IPS DF 4.7 (cell line): ENCODE results near the gene CCDC107.
"Not testable (repeated sequence)": the region's sequence is repeated elsewhere in the genome, so short reads cannot be mapped to it uniquely, and the experiment has no call there.

ENCODE experiments used
- DNase-seq: peaks from one replicate; pipeline ENCODE4 v3.0.0-alpha.2; 2013; ENCODE audit warnings: low spot score; ENCODE audit errors: extremely low read depth

Gene CCDC107

DNA sequence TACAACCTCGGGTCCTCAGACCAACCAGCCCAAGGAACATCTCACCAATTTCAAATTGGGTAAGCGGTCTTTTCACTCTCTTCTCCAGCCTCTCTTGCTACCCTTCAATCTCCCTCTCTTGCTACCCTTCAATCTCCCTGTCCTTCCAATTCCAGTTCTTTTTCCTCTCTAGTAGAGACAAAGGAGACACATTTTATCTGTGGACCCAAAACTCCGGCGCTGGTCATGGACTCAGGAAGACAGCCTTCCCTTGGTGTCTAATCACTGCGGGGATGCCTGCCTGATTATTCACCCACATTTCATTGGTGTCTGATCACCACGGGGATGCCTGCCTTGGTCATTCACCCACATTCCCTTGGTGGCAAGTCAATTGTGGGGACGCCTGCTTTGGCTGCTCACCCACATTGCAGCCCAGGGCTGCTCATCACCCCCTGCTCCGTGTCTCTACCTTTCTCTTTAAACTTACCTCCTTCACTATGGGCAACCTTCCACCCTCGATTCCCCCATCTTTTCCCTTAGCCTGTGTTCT, 20.6 kb upstream of the CCDC107 start:
- not testable (repeated sequence) for DNase-seq

DNA sequence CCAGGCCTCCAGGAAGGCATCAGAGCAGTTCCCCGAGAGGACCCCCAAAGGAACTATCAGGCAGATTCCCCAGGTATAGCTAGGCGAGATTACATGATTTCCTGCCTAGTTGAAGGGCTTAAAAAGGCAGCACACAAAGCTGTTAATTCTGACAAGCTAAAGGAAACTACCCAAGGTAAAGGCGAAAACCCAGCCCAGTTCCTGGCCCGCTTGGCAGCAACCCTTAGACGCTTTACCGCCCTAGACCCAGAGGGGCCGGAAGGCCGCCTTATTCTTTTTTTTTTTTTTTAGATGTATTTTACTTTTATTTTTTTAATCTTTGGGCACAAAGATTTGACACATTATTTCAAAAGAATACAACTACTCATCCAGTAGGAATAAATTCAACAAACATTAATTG, 19.3 kb upstream of the CCDC107 start:
- not testable (repeated sequence) for DNase-seq

DNA sequence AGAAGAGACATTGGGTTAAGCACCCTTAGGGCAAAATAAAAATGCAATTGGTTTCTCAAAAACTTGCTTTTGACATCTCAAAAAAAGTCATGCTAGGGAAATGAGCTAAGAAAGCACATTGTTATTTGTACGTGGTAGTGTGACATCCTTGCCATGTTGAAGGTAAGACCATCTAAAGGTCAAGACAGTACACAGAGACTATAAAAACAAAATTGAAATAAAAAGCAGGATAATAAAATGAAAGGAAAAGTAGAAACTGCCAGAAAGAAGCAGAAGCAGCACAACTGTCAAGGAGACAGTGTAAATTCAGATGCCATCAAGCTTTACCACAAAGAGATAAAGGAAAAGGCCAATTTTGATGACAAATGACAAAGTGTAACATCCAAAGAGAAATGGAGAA, 18.9 kb upstream of the CCDC107 start:
- not testable (repeated sequence) for DNase-seq

DNA sequence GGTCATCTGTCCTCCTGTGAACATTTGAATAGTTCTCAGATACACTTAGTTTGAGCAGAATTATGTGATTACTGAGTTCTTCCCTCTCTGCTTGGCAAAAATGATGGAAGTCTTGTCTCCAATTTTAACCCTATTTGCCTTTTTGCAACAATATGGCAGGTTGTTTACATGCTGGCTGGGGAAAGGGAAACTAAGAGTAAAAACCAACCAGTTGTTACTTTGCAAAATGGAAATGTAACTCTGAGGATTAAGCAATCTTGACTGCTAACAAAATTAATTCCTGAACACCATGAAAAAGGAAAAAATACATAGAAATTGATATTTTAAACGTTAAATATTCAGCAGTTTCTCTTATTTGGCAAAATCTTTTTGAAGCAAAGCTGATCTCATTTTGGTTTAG, 18.5 kb upstream of the CCDC107 start:
- DNase-seq: no peak

DNA sequence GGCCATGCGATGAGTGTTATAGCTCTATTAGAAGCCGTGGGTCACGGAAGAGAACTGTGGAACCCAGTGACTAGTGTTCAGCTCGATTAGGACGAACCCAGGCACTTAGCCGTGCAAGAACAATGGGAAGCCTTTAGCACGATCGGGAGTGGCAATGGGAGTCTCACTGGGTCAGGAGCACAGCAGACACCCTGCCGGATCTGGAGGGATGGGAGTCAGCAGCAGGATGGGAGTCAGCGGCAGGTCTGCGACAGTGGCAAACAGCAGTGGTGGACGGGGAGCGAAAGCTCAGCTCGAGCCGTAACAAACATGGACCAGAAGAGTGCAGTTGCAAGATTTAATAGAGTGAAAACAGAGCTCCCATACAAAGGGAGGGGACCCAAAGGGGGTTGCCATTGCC, 17.7 kb upstream of the CCDC107 start:
- not testable (repeated sequence) for DNase-seq

DNA sequence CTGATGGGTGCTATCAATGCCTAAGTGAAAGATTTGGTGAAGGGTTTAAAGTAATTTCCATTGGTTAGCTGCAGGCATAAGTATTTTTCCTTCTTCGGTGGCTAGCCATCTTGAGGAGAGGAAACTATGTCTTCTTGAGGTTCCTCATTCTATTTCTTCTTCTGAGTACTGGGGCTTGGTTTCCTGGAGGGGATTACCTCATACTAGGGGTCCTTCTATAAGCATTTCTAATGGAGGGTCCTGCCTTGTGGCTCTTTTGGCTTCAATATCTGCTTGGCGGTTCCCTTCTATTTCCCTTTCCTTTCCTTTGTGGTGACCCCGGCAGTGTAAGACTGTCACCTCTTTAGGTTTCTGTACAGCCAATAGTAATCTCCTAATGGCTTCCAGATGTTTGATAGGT, 16.6 kb upstream of the CCDC107 start:
- not testable (repeated sequence) for DNase-seq

DNA sequence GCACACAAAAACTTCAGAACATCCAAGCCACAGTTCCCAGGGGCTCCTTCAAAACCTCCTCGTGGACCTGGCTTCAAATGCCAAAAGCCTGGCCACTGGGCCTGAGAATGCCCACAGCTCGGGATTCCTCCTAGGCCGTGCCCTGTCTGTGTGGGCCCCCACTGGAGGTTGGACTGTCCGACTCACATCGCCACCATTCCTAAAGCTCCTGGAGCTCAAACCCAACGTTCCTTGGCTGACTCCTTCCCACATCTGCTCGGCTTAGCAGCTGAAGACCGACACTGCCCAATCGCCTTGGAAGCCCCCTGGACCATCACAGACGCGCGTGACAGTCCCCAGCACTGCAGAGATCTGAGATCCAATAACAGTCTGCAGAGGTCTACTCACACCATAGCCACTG, 15.0 kb upstream of the CCDC107 start:
- DNase-seq: no peak

DNA sequence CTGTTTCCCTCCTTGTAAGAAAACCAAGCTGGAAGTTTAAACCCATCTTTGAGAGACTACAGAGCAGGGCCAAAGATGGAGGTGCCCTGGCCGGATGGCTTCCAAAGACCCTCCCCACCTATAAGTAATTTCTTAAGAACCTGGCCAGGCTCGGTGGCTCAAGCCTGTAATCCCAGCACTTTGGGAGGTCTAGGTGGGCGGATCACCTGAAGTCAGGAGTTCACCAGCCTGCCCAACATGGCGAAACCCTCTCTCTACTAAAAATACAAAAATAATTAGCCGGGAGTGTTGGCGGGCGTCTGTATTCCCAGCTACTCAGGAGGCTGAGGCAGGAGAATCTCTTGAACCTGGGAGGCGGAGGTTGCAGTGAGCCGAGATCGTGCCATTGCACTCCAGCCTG, 12.4 kb upstream of the CCDC107 start:
- DNase-seq: not testable (repeated sequence)

DNA sequence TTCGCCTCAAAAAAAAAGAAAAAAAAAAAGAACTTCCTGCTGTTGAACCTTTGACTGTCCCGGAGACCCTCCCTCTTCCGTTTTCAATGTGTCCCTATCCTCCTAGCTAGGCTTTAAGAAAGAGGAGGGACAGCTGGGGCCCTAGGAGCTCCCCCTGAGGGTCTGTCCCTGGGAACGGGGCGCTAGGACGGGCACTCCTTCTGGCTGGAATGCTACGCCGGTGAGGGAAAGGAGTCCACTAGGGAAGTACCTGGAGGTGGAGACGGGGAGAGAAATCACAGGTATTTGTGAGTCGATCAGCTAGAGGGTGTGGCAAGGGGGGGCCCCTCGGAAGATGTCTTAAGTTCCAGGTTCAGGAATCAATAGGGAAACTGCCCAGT, 11.9 kb upstream of the CCDC107 start:
- DNase-seq: no peak

DNA sequence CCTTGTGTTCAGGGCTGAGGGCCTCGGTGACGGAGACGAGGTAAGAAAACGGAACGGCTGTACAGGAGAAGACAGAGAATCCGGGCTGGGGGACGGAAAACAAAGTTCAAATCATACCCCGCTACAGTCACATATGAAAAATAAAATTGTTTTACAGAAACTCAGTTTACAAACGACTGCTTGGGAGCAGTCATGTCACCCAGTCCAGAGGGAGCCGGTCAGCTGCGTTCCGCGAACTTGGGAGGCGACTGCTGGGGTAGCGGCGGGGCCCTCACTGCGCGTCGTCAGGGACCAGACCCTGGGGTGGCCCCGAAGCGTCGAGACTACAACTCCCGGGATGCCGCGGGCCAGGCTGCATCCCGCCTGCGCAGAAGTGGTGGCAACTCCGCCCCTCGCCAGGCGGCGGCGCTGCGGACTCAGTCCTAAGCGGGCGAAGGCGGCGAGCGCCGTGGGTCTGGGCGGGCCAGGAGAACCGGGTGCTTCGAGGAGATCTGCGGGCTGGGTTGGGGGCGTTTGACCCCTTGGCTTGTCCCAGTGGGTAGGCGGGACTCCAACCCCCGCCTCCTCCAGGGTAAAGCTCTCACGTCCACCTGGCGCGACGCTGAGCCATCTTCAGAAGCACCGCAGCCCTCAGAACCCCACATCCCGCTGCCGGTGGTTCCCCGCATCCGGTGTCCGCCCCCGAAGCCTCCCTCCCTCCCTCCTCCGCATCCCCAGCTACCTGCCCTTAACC, 11.4 kb upstream of the CCDC107 start:
- no peak for DNase-seq

DNA sequence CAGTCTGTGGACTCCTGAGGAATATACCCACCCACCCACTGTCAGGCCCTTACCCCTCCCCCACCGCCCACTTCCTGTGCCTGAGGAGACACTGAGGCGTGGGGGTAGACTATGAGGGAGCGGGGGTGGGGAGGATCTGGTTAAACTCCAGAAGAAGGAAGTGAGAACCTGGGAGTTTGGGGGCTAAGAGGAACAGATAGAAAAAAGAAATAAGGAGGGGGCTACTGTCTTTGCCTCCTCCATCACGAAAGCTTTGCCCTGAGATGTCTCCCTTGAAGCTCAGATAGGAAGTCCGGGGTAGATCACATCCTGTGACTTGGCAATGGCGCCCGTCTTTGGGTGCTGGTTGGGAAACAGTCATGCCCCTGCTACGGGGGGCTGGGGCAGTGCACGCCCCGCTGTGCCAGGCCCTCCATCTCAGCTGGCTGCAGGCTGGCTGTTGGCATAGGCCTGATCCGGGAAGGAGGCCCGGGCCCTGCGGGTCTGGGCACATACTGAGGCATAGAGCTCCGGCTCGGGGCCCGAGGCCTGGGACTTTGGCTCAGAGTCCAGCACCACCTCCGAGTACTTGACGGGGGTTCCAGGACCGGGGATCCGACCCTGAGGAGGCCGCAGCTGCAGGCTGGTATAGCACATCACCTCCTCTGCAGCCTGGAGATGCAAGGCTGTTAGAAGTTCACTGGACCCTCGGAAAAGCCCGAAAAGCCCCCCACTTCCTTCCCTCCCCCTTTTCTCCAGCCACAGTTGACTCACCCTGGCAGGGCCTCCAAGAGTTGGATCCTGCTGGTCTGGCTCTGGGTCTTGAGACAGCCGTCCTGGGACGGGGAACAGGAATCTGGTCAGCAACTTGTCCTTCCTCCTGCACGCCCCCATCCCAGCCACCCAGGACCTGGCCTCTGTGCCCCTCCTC, 8.4 kb upstream of the CCDC107 start:
- no peak for DNase-seq

DNA sequence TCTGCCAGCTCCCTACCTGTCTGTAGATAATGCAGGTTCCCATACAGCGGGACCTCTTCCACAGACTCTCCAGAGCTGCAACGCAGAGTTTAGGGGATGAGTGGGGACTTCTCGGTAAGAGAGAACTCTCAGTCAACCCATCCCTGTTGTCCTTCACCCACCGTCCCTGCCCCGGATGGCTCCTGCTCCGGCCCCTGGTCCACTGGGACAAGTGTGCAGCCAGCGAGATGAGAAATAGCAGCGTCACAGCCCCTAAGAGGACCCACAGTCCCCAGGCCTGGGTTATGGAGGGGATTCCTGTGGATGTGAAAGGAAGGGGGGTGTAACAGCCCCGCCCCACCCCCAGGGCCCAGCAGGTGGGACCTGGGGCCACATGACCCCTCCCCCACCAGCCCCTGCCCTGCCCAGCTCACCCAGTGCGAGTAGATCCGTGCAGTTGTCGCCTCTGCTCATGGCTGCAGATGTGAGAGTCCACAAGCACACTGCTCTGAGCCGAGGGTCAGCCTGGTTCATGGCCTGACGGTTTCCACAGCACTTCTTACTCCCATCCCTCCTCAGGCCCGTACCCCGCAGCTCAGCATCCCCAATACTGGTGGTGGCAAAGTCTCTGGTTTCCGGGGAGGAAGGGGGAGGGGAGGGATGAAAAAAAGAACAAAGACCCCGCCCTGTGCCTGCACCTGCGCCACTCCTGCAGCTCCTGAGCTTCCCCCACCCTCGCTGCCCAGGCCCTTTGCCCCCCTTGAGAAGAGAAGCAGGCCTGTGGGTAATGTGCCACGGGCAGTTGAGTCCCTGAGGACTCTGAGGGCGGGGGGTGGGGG, 7.5 kb upstream of the CCDC107 start, which contains the start of gene SIT1:
TSS of gene SIT1 (minus strand) at position 591 of the 818 bp plus-strand sequence. CDS start at position 513, 78 bp downstream.
- DNase-seq: no peak

DNA sequence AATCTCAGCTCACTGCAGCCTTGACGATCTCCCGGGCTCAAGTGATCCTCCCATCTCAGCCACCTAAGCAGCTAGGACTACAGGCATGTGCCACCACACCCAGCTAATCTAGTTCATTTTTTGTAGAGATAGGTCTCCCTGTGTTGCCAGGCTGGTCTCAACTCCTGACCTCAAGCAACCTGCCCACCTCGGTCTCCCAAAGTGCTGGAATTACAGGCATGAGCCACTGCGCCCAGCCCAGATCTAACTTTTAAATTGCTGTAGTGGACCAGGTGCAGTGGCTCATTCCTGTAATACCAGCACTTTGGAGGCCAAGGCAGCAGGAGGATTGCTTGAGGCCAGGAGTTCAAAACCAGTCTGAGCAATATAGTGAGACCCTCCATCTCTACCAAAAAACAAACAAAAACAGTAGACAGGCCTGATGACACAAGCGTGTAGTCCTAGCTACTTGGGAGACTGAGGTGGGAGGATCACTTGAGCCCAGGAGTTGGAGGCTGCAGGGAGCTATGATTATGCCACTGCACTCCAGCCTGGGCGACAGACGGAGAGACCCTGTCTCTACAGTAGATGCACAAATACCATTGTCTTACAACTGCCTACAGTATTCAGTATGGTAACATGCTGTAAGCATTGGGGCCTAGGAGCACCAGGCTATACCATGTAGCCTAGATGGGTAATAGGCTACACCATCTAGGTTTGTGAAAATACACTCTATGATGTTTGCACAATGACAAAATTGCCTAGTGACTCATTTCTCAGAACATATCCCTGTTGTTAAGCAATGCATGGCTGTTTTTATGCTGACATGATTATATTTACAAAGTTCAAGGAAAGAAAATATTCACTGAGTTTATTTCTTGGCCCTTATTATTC, 5.9 kb upstream of the CCDC107 start:
- no peak for DNase-seq

DNA sequence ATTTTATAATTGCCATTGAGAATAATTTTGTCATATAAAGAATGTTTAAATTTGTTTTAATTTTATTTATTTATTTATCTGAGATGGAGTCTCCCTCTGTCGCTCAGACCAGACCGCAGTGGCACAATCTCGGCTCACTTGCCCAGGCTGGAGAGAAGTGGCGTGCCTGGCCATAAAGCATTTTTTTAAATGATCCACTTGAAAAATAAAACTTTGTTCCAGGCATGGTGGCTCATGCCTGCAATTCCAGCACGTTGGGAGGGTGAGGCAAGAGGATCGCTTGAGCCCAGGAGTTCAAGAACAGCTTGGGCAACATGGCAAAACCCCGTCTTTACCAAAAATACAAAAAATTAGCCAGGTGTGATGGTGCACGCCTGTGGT, 5.3 kb upstream of the CCDC107 start:
- no peak for DNase-seq

DNA sequence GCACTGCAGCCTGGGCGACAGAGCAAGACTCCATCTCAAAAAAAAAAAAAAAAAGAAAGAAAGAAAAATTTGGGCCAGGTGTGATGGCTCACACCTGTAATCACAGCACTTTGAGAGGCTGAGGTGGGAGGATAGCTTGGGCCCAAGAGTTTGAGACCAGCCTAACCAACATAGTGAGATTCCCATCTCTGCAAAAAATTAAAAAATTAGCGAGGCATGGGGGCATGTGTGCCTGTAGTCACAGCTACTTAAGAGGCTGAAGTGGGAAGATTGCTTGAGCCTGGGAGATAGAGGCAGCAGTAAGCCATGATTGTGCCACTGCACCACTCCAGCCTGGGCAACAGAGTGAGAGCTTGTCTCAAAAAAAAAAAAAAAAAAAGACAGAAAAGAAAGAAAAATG, 4.5 kb upstream of the CCDC107 start:
- DNase-seq: no peak

DNA sequence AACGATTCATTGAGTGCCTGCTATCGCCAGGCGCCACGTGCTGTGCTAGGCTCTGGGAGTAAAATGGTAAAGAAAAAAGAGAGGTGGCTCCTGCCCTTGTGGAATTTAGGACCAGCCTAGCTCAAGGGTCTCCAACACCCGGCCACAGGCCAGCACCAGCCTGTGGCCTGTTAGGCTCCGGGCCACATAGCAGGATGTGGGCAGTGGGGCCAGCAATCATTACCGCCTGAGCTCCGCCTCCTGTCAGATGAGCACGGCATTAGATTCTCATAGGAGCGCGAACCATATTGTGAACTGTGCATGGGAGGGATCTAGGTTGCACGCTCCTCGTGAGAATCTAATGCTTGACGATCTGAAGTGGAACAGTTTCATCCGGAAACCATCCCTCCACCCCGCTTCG, 1.7 kb upstream of the CCDC107 start:
- DNase-seq: no peak

DNA sequence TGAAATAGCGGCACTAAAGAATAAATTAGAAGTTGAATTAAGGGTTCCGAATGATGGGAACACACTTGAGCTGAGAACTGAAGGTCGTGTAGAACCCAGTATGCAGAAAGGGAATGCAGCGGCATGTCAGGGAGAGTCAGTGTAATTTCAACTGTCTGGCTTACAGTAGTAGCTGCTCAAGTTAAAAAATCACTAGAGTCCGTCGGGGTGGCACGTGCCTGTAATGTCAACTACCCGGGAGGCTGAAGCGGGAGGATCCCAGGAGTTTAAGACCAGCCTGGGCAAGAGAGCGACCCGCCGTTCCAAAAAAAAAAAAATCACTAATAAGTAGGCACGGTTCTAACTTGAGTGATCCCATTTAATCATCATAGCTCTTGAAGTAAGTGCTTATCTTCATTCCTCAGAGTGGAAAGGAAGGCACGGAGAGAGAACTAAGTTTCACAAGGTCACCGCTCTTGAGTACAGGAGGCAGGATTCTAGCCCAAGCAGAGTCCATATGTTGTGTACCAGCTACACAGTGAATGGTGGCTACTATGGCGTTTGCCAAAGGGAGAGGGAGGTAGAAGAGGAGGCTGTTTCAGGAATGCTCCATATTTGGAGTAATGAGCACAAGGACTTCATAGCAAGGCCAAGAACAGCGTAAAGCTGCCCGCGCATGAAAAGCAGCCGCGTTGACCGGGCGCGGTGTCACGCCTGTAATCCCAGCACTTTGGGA, 1.1 kb upstream of the CCDC107 start:
- no peak for DNase-seq

DNA sequence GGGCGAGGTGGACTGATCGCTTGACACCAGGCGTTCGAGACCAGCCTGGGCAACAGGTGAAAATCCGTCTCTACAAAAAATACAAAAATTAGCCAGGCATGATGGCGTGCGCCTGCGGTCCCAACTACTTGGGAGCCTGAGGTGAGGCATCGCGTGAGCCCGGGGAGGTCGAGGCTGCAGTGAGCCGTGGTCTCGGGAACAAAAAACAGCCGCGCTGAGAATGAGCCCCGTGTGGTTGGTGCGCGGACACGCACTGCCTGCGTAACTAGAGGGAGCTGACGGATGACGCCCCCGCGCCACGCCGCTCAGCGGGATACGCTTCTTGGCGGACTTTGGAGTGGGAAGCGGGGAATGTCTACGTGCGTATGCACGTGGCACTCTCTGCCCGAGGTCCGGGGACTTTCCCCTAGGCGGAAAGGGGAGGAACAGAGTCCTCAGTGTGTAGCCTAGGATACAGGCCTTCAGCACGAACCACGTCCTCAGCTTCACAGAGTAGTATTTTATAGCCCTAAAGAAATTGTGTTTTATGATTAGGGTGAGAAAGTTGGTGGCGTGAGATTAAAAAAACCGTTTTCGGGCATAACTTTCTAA, 451 bp upstream of the CCDC107 start, which contains the start of gene RMRP:
TSS of gene RMRP (minus strand) at position 474 of the 591 bp plus-strand sequence.
- peak; percentile 98 for DNase-seq

DNA sequence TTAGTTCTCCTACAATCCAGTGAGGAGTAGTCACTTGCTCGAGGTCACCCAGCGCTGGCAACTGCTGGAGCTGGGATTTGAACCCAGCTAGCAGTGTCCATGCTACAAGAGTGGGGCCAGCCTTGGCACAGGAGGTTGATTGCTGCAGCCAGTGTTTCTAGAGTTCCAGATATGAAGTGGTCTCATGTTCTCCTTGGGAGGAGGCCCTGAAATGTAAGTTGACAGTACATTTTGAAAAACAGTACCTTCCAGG, 802 bp downstream of the CCDC107 start:
- DNase-seq: no peak

DNA sequence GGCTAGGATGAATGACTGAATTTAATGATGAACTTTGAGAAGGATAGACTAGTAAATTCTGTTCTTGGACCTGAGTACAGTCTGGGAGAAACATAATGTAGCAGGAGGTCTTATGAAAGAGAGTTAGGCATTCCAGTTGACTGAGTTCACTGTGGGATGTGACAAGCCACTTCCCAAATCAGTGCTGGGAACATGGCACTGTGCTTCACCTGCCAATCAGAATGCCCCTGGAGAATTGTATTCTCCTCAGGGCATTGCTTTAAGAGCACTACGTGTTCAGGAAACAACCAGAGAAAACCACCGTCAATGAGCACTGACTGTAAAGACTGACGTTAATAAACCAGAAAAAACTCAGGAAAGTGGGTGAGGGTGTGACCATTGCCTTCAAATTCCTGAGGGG, 1.2 kb downstream of the CCDC107 start:
- no peak for DNase-seq
